Glomerular endothelial cell (primary cell): ENCODE results near the gene TAS2R10. TPM values are rescaled to one million over a fixed set of nuclear protein-coding genes. Genes with fewer than 3 reads are reported as not detected.

ENCODE experiments used
- DNase-seq: peaks from one replicate; pipeline ENCODE4 v3.0.0-alpha.2; 2011; ENCODE audit warnings: low read depth, low spot score; ENCODE audit errors: extremely low read depth
- total RNA-seq: library from RNA; depleted of rRNA; stranded (reverse); fragments of >200 nt; gene quantifications from 2 replicates; pipeline ENCODE4 v1.2.3, GENCODE V29; 2015

Gene TAS2R10
- total RNA-seq, 1 donor from 2014 or later: 1.1 TPM

- no peak for DNase-seq
These were observed 42.9 kb downstream of the TAS2R10 start for GRCh38 chr12:10783252-10783651.

- no peak for DNase-seq
These were observed 47.1 kb downstream of the TAS2R10 start for GRCh38 chr12:10779103-10779502.

Other genes starting within 250 kb of the TAS2R10 start
- gene MAGOHB, start 212.7 kb downstream of the TAS2R10 start, total RNA-seq: 8.7 and 19.7 TPM in 2 replicates
- gene STYK1, start 152.3 kb downstream of the TAS2R10 start, total RNA-seq: 1.5 and 1.7 TPM in 2 replicates
- 335 and 368 TPM in 2 replicates for gene YBX3, start 103.0 kb downstream of the TAS2R10 start, total RNA-seq
- 0.18 TPM in 1 of 2 replicates, not detected in the other for gene TAS2R7, start 23.7 kb downstream of the TAS2R10 start, total RNA-seq
- not detected in 2 replicates for gene TAS2R8, start 19.1 kb downstream of the TAS2R10 start, total RNA-seq
- 0.18 TPM in 1 of 2 replicates, not detected in the other for gene TAS2R9, start 16.2 kb downstream of the TAS2R10 start, total RNA-seq
- 5.0 TPM in 1 of 2 replicates, not detected in the other for gene PRR4, start 23.1 kb upstream of the TAS2R10 start, total RNA-seq
- 2.1 and 25.2 TPM in 2 replicates for gene PRH1, start 57.9 kb upstream of the TAS2R10 start, total RNA-seq
- gene TAS2R13, start 83.2 kb upstream of the TAS2R10 start, total RNA-seq: 2.7 TPM in 1 of 2 replicates, not detected in the other
- gene PRH2, start 102.9 kb upstream of the TAS2R10 start, total RNA-seq: not detected in 2 replicates
- 1.6 and 5.5 TPM in 2 replicates for gene TAS2R14, start 112.9 kb upstream of the TAS2R10 start, total RNA-seq
- 0.15 and 2.0 TPM in 2 replicates for gene TAS2R50, start 160.6 kb upstream of the TAS2R10 start, total RNA-seq
- gene TAS2R20, start 171.9 kb upstream of the TAS2R10 start, total RNA-seq: 0.34 and 1.8 TPM in 2 replicates
- gene TAS2R19, start 196.3 kb upstream of the TAS2R10 start, total RNA-seq: 1.0 and 6.9 TPM in 2 replicates
- 0.44 and 2.9 TPM in 2 replicates for gene TAS2R31, start 205.0 kb upstream of the TAS2R10 start, total RNA-seq
- 1.6 TPM in 1 of 2 replicates, not detected in the other for gene TAS2R46, start 235.9 kb upstream of the TAS2R10 start, total RNA-seq